GM19372 (cell line): ENCODE data around the gene DOCK4.

ENCODE experiments used
- ATAC-seq: cut with Tn5 transposase; IDR thresholded peaks from one replicate; pipeline ENCODE4 v1.9.1; 2021; ENCODE audit warnings: mild to moderate bottlenecking, low read depth, moderate library complexity; ENCODE audit not compliant: unreplicated experiment

Gene DOCK4

GRCh38 chr7:112116894-112117293 lies 89.3 kb downstream of the DOCK4 start:
- ATAC-seq, result no peak

- no peak for ATAC-seq
Measured at GRCh38 chr7:112116358-112116757, 89.8 kb downstream of the DOCK4 start.

- no peak for ATAC-seq
Measured at GRCh38 chr7:112115880-112116279, 90.3 kb downstream of the DOCK4 start.

GRCh38 chr7:112113913-112114575 lies 92.2 kb downstream of the DOCK4 start:
- ATAC-seq, result no peak

GRCh38 chr7:112112822-112113255 lies 93.4 kb downstream of the DOCK4 start:
- ATAC-seq, result no peak

GRCh38 chr7:112110651-112111050 lies 95.5 kb downstream of the DOCK4 start:
- no peak for ATAC-seq

- ATAC-seq, result no peak
Measured at GRCh38 chr7:112110175-112110574, 96.0 kb downstream of the DOCK4 start.

GRCh38 chr7:112108981-112109380 lies 97.2 kb downstream of the DOCK4 start:
- ATAC-seq, result no peak

- ATAC-seq, result no peak
Measured at GRCh38 chr7:112105584-112106530, 100.3 kb downstream of the DOCK4 start.

GRCh38 chr7:112104120-112104519 lies 102.1 kb downstream of the DOCK4 start:
- ATAC-seq, result no peak

- no peak for ATAC-seq
Measured at GRCh38 chr7:112103246-112103645, 103.0 kb downstream of the DOCK4 start.

GRCh38 chr7:112101201-112101846 lies 104.9 kb downstream of the DOCK4 start:
- ATAC-seq, result no peak

GRCh38 chr7:112097524-112097923 lies 108.7 kb downstream of the DOCK4 start:
- ATAC-seq, result no peak

- no peak for ATAC-seq
Measured at GRCh38 chr7:112093409-112093808, 112.8 kb downstream of the DOCK4 start.

- ATAC-seq, result no peak
Measured at GRCh38 chr7:112092709-112093395, 113.3 kb downstream of the DOCK4 start.

- no peak for ATAC-seq
Measured at GRCh38 chr7:112092306-112092705, 113.9 kb downstream of the DOCK4 start.

- no peak for ATAC-seq
Measured at GRCh38 chr7:112091768-112092167, 114.4 kb downstream of the DOCK4 start.

- ATAC-seq, result no peak
Measured at GRCh38 chr7:112089551-112089950, 116.6 kb downstream of the DOCK4 start.

GRCh38 chr7:112088484-112089016 lies 117.6 kb downstream of the DOCK4 start:
- ATAC-seq, result no peak

- no peak for ATAC-seq
Measured at GRCh38 chr7:112086496-112087254, 119.5 kb downstream of the DOCK4 start.
